Right lung (tissue), 10 donors: ENCODE measurements around the gene EVI2B. TPM values are rescaled to one million over a fixed set of nuclear protein-coding genes. Genes with fewer than 3 reads are reported as not detected.
"Not testable (repeated sequence)": the region's sequence is repeated elsewhere in the genome, so short reads cannot be mapped to it uniquely, and the experiment has no call there.

ENCODE experiments used
- DNase-seq, 2 donors: peaks; one replicate each; pipeline ENCODE4 v3.0.0-alpha.2; 2013
- long read RNA-seq, 8 donors: transcript quantifications; one replicate each; lab custom pipeline, GENCODE V29; 2026
- polyA plus RNA-seq, 5 donors: library from polyadenylated mRNA; unstranded; fragments of 120-200 nt; gene quantifications; one replicate each; pipeline versions ENCODE4 v1.2.1 to v1.2.3, GENCODE V29; 2013; ENCODE audit warnings: inconsistent platforms in 1 of 5, low replicate concordance in 1 of 5; ENCODE audit not compliant: insufficient read length in 5 of 5, insufficient read depth in 1 of 5

The EVI2B gene
- polyA plus RNA-seq: 1 to 10 TPM; 2.4 to 3.6 (median 2.9) TPM
- long read RNA-seq, donor 1, transcript EVI2B-201 (2 exons, 1,999 nt): major isoform, 5 of 5 reads
- long read RNA-seq, donor 1, partial matches to known transcripts: 0 of 5 reads
- long read RNA-seq, donor 1, other reads (novel, unspliced or antisense): 0 of 5 reads
- long read RNA-seq, donor 2, partial matches to known transcripts: 0 of 1 reads
- long read RNA-seq, donor 2, other reads (novel, unspliced or antisense): 0 of 1 reads
- long read RNA-seq, donor 3, partial matches to known transcripts: 0 of 2 reads
- long read RNA-seq, donor 3, other reads (novel, unspliced or antisense): 0 of 2 reads
- long read RNA-seq, donor 4, partial matches to known transcripts: 0 of 3 reads
- long read RNA-seq, donor 4, other reads (novel, unspliced or antisense): 0 of 3 reads
- long read RNA-seq, donor 5, partial matches to known transcripts: 0 of 1 reads
- long read RNA-seq, donor 5, other reads (novel, unspliced or antisense): 0 of 1 reads
- long read RNA-seq, donor 6, partial matches to known transcripts: 0 of 1 reads
- long read RNA-seq, donor 6, other reads (novel, unspliced or antisense): 0 of 1 reads
- long read RNA-seq, donor 7: 0 reads
- long read RNA-seq, donor 8, partial matches to known transcripts: 0 of 1 reads
- long read RNA-seq, donor 8, other reads (novel, unspliced or antisense): 0 of 1 reads

DNA sequence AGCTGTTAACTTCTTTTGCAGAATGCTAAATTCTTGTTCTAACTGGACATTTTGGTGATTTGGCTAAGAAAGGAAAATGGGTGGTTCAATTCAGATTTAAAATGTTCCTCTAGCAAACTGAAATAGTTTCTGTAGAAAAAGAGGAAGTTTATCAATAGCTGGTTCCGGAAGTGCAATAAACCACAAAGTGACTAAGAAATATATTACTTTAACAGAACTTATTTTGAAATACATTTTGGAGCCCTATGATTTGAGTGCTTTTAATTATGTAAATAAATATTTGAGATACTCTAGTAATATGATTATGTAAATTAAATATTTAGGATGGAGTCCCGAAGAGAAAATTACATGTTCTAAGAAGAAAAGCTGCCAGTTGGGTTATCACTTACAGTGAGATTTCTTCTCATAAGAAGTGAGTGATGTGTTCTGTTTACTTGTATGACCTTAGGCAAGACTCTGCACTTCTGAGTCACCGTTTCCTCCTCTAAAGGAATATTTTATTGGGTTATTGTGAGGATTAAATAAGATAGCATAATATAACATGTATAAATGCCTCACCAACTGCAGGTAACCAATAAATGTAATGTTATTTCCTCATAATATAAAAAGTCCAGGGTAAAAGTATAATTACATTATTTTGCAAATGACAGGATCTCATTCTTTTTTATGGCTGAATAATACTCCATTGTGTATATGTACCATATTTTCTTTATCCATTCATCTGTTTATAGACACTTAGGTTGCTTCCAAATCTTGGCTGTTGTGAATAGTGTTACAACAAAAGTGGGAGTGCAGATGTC is at the start of gene EVI2B:
TSS of gene EVI2B (minus strand) at position 73 of the 800 bp plus-strand sequence. CDS start 8,445 bp downstream, outside the sequence.
- DNase-seq: no peak

- DNase-seq: peak; percentile 58 to 67
Observed at GRCh38 chr17:31357839-31358394, 44.1 kb upstream of the EVI2B start.

DNA sequence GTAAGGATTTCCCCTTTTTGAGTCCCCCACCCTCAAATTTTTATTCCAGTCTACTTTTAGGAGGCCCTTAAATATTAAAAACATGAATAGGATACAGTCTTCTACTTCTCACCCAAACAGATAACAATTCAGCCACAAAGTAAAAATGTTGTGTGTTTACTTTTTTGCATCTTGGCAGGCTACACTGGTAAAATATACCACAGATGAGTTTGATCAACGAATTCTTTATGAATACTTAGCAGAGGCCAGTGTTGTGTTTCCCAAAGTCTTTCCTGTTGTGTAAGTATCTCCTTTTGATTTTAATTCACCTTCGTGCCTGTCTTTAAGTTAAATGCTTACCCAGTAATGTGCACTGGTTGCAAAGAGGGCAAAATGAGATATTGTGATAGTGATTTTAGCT is 43.2 kb upstream of the EVI2B start:
- DNase-seq: no peak

GRCh38 chr17:31355935-31356334 is 42.1 kb upstream of the EVI2B start:
- no peak for DNase-seq

GRCh38 chr17:31349454-31349853 is 35.6 kb upstream of the EVI2B start:
- no peak for DNase-seq

DNA sequence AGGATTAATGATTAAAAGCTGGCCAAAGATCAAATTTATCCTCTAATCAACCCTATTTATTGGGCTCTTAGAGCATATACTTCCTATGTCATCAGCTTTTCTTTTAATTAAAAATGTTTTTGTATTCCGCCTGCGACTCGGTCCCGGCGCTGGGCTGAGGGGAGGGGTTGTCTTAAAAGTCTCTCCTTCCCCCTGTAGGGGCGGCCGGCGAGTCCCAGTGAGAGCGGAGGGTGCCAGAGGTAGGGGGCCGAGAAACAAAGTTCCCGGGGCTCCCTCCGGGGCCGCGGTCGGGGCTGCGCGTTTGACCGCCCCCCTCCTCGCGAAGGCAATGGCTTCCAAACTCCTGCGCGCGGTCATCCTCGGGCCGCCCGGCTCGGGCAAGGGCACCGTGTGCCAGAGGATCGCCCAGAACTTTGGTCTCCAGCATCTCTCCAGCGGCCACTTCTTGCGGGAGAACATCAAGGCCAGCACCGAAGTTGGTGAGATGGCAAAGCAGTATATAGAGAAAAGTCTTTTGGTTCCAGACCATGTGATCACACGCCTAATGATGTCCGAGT is 31.4 kb upstream of the EVI2B start:
- DNase-seq: not testable (repeated sequence)

DNA sequence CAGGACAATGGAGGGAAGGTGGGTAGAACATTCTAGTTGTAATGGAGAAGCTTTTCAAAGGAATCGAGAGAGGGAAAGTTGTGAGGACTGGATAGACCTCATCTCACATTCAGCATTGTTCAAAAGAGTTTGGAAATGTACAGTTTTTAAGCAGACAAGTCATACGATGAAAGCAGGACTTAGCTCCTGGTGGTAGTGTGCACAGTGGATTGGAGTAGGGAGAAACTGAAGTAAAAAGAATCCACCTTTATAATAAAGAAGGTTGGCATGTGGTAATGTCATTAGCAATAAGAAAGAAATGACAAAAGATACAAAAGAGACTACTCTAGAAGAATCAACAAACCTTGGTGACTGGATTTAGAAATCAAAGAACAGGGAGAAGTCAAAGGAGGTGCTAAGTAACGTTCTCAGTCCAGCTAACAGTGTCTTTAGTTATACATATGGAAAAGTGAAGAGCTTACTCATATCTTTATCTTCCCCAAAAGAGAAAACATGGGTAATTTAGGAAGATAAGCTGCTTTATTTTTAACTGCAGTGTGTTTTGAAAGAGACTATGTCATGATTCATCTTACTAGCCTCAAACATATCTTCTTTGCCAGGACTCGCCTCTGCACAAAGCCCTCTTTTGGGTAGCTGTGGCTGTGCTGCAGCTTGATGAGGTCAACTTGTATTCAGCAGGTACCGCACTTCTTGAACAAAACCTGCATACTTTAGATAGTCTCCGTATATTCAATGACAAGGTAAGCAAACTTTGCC is 26.2 kb upstream of the EVI2B start:
- DNase-seq: no peak

DNA sequence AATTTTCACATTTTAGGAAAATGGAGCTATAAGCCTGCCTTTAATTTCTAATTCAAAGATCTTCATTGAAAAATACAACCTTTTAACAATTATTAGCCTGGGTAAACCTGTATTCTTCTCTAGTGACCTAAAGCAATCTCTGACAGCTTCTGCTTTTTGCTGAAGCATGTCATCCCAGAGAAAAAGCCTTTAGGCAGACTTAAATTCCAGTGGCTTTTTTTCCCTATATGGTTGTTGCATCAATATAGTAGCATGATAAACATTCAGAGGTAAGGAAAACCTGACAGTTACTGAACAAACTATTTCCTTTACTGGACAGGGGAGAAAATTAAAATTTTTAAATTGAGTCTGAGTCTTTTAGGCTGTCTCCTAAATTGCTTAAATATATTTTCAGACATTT is 15.4 kb upstream of the EVI2B start:
- DNase-seq: no peak

DNA sequence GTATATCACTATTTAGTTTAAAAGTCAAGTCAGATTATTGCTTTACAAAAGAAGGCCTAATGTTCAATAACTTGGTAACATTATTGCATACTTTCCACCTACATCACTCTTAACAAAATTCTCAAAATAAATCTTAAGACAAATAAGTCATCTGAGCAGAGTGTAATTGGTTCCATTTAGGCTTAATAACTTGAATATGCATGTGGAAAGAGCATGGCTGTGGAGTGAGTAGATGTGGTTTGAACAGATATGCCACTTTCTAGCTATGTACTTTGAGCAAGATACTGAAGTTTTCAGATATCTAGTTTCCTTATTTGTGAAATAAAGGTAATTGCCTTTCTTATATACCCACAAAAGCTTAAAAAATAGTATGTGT is 14.3 kb upstream of the EVI2B start:
- no peak for DNase-seq

DNA sequence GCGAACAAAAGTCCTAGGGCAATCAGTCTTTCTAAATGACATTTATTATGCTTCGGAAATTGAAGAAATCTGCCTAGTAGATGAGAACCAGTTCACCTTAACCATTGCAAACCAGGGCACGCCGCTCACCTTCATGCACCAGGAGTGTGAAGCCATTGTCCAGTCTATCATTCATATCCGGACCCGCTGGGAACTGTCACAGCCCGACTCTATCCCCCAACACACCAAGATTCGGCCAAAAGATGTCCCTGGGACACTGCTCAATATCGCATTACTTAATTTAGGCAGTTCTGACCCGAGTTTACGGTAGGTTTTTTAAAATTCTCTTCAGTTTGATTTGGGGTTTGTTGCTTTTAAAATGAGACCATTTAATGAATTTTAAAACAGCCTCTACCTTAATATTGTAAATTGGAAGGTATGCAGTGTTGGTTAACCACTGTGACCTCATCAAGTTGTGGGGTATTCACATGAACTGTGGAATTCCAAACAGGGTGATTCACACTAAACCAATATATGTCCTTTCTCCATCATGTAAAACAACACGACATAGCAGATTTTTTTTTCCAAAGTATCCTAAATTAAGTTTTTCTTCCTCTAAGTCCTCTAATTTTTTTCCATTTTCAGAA is 13.8 kb upstream of the EVI2B start:
- no peak for DNase-seq

GRCh38 chr17:31323551-31323950 is 9.7 kb upstream of the EVI2B start:
- no peak for DNase-seq

- DNase-seq: no peak
Observed at GRCh38 chr17:31321966-31322365, 8.1 kb upstream of the EVI2B start.

DNA sequence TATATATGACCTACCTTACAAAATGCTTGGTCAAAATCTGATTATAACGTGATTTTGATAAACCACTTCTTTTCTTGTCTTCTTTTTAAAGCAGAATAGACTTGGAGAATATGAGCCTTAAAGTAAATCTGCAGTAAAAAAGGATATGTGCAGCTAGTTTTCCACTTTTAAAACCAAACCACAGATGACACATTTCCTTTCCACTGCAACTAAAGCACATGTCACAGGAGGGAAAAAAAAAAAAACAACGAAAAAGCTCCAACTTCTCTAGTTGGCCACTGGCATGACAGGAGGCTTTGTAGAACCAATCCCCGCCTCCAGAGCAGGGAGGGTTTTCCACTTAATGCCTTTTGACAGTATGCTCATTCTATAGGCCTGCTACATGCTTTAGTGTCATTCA is 7.6 kb upstream of the EVI2B start, which contains the start of gene EVI2A:
TSS of gene EVI2A (minus strand) at position 142 of the 400 bp plus-strand sequence. CDS start 2,609 bp downstream, outside the sequence.
- no peak for DNase-seq

GRCh38 chr17:31320791-31321190 is 6.9 kb upstream of the EVI2B start:
- DNase-seq: no peak

- no peak for DNase-seq
Observed at GRCh38 chr17:31320241-31320640, 6.4 kb upstream of the EVI2B start.

DNA sequence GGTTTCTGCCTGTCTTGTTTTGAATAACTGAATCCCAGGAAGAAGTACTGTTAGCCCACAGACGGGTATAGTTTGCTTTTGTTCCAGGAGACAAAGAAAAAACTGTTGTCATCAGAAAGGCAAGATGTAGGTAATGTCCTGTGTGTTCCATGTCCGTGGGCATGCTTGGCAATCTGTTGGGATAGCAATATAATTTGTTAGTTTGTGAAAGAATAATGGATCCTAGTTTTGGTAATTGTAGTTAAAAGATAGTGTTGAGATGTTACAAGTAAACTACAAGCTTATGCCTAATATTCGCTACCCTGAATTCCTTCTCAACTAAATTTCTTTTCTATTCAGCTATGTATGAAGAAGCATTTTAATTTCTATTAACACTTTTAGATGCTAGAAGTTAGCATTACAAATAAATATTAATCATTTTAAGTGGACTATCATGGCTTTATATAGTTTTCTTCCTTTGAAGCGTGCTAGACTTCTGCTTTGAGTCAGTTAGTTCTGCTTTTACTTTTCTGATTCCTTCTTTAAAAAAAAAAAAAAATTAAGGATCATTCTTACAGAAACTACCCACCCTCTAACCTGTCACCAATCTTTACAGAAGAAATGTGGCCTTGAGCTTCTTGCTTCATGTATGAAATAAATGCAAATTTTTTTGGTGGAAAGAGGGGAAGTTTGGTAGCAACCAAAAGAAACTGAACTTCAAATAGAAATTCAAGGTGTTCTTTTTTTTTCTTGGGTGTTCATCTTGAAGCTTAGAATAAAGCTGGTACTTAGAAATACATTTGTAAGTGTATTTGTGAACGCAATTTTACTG is 5.2 kb upstream of the EVI2B start:
- no peak for DNase-seq

DNA sequence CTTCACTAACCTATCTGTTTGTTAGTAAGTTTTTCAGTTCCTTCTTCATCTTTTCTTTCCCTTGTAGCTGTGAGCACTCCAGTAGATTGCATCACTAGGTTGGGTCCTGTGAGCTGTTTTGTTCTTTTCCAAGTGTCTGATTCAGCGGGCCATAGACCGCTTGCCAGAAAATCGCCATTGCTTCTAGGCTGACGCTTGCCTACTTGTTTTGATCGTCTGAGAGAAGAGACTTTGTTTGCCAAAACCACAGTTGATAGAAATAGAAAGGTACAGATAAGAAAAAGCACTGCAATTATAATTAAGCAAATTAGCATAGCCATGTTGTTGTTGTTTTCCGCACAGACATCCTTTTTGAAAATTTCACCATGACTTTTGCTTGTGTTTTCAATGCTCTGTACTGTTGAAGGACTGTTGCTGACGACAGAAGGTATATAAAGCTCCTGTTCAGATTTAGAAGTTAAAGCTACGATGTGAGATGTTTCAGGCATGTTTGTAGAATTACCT is 4.5 kb upstream of the EVI2B start:
- peak; percentile 27 to 33 for DNase-seq

- DNase-seq: no peak
Observed at GRCh38 chr17:31314782-31315100, 887 bp upstream of the EVI2B start.

- not testable (repeated sequence) for DNase-seq
Observed at GRCh38 chr17:31312223-31312622, 1.6 kb downstream of the EVI2B start.
